Placental epithelial cell (primary cell): ENCODE data around the gene SMG5. TPM values are rescaled to one million over a fixed set of nuclear protein-coding genes. Genes with fewer than 3 reads are reported as not detected.

Experiments used
- total RNA-seq: library from RNA; depleted of rRNA; stranded (reverse); fragments of >200 nt; gene quantifications from 2 replicates; pipeline ENCODE4 v1.2.3, GENCODE V29; 2012

The SMG5 gene
- total RNA-seq, result 52.2 and 65.3 TPM in 2 replicates

DNA sequence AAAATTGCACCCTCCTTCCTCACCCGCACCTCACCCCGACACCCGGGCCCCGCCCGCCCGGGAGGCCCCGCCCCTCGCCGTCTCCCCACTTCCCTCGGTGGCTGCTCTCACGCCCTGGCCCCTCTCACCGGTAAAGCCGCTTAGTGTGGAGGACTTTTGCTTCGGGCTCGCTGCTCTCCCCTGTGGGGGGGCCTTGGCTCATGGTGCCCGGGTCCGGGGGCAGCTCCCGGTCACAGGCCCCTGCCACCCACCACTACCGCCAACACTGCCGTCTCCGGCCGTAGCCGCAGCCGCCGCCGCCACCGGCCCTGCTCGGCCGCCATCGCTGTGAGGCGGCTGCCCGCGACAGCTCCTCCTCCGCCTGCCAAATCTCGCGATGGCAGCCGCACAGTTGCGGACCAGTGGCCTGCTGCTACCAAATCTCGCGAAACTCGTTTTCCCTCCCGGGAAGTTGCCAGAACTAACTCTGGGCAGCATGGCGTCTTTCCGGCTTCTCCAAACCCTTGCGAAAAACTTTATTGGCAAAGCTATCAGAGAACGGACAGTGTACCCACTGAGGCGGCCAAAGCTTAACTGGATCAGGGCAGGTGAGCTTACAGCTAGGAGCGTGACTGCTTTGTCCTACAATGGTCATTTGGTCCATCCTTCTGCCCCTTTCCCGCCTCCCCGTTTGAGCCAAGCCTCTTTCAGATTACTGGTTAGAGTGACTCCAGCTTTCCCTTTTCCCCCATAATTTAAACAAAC, at the start of gene SMG5:
Gene SMG5, minus strand, starts transcription at position 347 of the 744 bp plus-strand sequence. Its CDS starts 145 bp downstream, at position 202.

DNA sequence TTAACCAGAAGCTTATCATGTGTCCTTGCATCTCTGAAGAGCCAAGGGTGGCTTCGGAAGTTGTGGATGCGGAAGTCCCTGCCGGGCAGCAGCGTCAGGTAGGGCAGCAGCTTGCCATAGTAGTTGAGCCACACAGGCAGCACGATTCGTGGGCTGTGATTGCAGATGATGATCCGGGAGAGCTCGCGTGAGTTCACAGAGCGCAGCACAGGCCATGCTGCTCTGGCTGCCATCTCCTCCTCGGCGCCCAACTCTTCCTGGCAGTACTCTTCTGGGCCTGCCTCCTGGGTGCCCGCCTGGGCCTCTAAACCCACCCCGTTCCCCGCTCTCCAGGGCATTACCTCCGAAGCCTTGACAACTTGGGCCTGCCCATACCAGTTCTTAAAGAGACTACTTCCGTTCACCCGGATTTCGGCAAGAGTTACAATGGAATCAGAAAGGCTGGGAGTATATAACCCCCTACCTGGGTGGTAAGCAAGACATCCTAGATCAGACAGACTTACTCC, 16.3 kb upstream of the SMG5 start, which contains the start of gene VHLL:
Gene VHLL, minus strand, starts transcription at position 456 of the 506 bp plus-strand sequence. Its CDS starts 118 bp downstream, at position 338.

GRCh38 chr1:156295391-156295947, 12.8 kb upstream of the SMG5 start, which contains the start of gene GLMP:
Gene GLMP (minus strand): TSS chr1:156295679. CDS start chr1:156295645, 34 bp downstream.

DNA sequence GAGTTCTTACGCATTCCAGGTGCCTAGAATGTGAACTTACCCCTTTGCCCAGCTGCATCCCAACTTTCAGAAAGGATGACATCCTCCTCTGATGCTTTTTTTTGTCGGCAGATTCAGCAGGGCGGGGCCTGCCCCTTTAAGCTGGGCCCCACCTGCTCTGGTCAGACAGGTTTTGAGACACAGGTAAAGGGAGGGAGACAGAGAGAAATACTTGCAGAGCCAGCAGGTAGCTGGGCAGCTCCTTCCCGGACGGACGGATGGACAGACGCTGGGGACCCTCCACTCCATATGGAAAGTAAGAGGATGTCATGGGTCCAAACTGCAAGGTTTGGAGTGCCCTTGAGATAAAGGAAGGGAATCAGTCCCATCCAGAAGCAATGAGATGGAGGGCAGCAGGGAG, 1.5 kb upstream of the SMG5 start, which contains the start of gene TMEM79:
Gene TMEM79, plus strand, starts transcription at position 214 of the 400 bp plus-strand sequence. CDS start 902 bp downstream, outside the sequence.

DNA sequence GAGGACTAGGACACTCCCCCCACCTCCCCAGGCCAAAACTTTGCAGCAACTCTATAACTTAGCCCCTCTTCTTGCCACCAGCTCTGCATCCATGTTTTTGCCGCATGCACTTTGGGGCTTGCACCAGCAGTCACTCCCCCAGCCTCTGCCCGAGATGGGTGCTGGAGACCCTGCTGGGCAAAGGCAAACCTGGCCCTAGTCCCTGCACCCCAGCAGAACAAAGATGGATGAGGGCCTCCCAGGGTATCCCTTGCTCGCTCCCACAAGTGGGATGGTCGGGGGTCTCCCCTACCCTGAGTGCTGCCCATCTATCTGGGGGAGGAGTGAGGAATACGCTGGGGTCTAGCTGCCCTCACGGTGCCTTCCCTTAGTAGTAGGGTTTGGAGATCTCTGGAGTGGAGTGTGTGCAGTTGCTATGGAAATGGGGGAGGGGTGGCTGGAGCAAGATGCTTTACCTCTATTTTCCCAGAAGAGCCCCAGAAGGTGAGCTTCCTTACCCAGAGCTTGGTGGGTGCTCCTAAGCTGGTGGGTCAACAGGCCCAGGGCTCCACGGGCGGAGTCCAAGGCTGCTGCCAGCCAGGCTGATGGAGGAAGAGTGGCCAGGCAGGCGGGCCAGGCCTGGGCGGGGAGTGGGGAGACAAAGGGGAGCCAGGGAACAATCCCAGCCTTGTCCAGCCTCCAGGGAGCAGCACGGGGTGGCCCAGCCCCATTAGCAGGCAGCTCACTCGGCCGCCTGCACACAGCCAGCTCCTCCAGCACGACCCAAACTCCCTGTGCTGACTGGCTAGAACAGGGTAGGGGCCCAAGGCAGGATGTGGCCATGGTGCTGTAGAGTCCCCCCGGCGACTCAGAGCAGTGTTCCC, 34.9 kb downstream of the SMG5 start, which contains the start of gene PAQR6:
Gene PAQR6, minus strand, starts transcription at position 597 of the 863 bp plus-strand sequence. CDS start 1,325 bp downstream, outside the sequence.

DNA sequence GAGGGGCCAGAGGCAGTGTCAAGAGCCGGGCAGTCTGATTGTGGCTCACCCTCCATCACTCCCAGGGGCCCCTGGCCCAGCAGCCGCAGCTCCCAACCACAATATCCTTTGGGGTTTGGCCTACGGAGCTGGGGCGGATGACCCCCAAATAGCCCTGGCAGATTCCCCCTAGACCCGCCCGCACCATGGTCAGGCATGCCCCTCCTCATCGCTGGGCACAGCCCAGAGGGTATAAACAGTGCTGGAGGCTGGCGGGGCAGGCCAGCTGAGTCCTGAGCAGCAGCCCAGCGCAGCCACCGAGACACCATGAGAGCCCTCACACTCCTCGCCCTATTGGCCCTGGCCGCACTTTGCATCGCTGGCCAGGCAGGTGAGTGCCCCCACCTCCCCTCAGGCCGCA, 40.7 kb downstream of the SMG5 start, which contains the start of gene BGLAP:
Gene BGLAP, plus strand, starts transcription at position 259 of the 400 bp plus-strand sequence. Its CDS starts 48 bp downstream, at position 307.

GRCh38 chr1:156212833-156213643, 69.6 kb downstream of the SMG5 start, which contains the start of gene PMF1:
Gene PMF1 (plus strand): TSS chr1:156213007. CDS start chr1:156213016, 9 bp downstream.

Other genes with a start within 250 kb of the SMG5 start
- 18.8 and 34.3 TPM in 2 replicates for gene UBQLN4, start 229.0 kb downstream of the SMG5 start, total RNA-seq
- 43.8 and 72.2 TPM in 2 replicates for gene LAMTOR2, start 228.0 kb downstream of the SMG5 start, total RNA-seq
- gene RAB25, start 221.7 kb downstream of the SMG5 start, total RNA-seq, result 62.4 and 69.0 TPM in 2 replicates
- gene MEX3A, start 200.4 kb downstream of the SMG5 start, total RNA-seq, result 2.9 and 4.7 TPM in 2 replicates
- 709 and 1,013 TPM in 2 replicates for gene LMNA, start 168.1 kb downstream of the SMG5 start, total RNA-seq
- 7.9 and 12.6 TPM in 2 replicates for gene SEMA4A, start 129.2 kb downstream of the SMG5 start, total RNA-seq
- gene SLC25A44, start 88.7 kb downstream of the SMG5 start, total RNA-seq, result 7.9 and 18.0 TPM in 2 replicates
- gene PMF1, start 69.8 kb downstream of the SMG5 start, total RNA-seq, result 56.9 and 58.9 TPM in 2 replicates
- gene BGLAP, start 40.6 kb downstream of the SMG5 start, total RNA-seq, result 0.54 and 1.6 TPM in 2 replicates
- gene PAQR6, start 34.8 kb downstream of the SMG5 start, total RNA-seq, result 1.6 and 1.7 TPM in 2 replicates
- gene TMEM79, start 1.5 kb upstream of the SMG5 start, total RNA-seq, result 3.1 and 3.3 TPM in 2 replicates
- gene GLMP, start 12.9 kb upstream of the SMG5 start, total RNA-seq, result 75.3 and 79.3 TPM in 2 replicates
- gene VHLL, start 16.5 kb upstream of the SMG5 start, total RNA-seq, result 0.87 TPM in 1 of 2 replicates, not detected in the other
- gene CCT3, start 55.5 kb upstream of the SMG5 start, total RNA-seq, result 247 and 271 TPM in 2 replicates
- not detected in 2 replicates for gene TSACC, start 55.7 kb upstream of the SMG5 start, total RNA-seq
- gene RHBG, start 86.4 kb upstream of the SMG5 start, total RNA-seq, result 0.39 TPM in 1 of 2 replicates, not detected in the other
- 15.3 and 20.8 TPM in 2 replicates for gene MEF2D, start 217.9 kb upstream of the SMG5 start, total RNA-seq